Stimulated activated naive CD4-positive, alpha-beta T cell (primary cell): ENCODE data around the gene SYT17.

Source experiments
- DNase-seq, 6 experiments: peaks; one replicate each; lab custom pipeline; 2025; lab: John Stamatoyannopoulos, UW

Gene SYT17

GRCh38 chr16:19254611-19255010, 86.6 kb downstream of the SYT17 start:
- no peak for DNase-seq

DNA sequence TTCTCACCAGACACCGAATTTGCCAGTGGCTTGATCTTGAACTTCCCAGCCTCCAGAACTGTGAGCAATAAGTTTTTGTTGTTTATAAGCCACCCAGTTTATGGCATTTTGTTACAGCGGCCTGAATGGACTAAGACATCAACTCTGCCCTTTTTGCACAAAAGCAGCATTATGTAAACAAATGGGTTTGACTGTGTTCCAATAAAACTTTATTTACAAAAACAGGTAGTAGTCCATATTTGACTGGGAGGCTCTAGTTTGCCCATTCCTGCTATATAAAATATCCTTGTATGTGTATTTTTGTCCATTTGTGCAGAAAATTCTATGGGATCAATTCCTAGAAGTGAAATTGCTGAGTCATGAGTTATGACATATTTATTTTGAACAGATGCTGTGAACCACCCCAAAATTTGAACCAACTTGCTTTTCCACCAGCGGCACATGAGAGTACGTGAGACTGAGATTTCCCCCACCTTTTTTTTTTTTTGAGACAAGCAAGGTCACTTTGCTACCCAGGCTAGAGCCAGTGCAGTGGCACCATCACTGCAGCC, 96.2 kb downstream of the SYT17 start:
- DNase-seq = no peak

DNA sequence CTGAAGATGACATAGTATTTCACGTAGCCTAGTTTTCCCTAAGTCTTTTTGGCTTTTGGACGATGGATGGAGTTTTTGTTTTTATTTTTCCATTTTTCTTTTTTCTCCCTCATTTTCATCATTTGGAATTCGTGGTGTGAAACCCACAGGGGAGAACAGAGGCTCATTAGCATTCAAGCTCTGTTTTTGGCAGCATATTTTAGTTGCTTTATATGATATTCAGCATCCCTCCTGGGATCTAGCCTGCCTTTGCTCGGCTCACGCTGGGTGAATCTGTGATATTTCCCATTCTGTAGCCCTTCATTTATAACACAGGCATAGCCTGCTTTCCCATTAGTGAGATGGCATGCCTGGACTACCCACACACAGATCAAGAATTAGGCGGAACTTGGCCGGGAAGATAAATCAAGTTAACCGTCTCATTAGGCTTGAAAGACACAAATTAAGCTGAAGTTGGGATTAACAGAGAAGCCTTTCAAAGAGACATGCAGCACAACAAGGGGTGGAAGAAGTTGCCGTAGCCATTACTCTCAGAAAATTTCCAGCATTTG, 97.4 kb downstream of the SYT17 start:
- no peak for DNase-seq

DNA sequence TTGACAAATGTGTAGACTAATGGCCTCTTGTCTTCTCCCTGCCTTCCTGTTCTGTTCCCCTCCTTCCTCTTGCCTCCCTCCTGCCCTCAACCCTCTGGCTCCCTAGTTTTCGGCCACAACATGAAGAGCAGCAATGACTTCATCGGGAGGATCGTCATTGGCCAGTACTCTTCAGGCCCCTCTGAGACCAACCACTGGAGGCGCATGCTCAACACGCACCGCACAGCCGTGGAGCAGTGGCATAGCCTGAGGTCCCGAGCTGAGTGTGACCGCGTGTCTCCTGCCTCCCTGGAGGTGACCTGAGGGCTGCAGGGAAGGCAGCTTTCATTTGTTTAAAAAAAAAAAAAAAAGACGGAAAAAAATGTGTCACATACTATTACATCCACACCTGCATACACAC, 98.7 kb downstream of the SYT17 start:
- no peak for DNase-seq

GRCh38 chr16:19269098-19269497, 101.1 kb downstream of the SYT17 start:
- no peak for DNase-seq

- no peak for DNase-seq
Measured at GRCh38 chr16:19274165-19274797, 106.2 kb downstream of the SYT17 start.

DNA sequence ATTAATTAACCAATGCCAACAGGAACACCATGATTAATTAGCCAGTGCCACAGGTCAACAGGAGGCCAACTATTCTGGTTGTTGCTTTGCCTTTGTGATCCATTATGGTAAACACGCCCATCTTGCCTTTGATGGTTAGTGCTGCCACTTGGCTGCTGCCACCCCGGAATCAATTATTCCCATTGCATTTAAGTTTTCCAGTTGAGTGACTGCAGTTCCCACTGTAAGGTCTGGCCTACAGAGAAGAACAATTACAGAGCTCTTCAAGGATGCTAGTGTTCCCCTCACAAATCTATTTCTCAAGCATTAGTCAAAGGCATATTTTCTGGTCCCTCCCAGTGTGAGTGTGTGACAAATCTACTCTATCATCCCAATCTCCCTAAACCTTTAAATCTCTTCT, 110.4 kb downstream of the SYT17 start:
- no peak for DNase-seq

GRCh38 chr16:19281246-19281645, 113.2 kb downstream of the SYT17 start:
- no peak for DNase-seq

- DNase-seq = no peak
Measured at GRCh38 chr16:19282101-19282500, 114.1 kb downstream of the SYT17 start.

DNA sequence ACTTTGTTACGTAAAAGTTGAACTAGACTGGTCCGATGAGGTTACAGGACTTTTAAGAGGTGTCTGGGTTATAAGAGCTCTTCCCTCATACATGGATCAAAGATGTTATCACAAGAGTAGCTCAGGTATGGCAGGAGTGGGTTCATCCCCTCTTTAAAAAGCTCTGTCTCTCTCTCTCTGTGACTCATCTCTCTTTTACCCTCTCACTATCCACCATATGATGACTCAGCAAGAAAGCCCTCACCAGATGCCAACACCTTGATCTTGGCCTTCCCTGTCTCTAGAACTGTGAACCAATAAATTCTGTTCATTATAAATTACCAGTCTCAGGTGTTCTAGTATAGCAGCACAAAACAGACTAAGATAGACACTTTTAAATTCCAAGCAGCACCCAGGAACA, 115.6 kb downstream of the SYT17 start:
- DNase-seq = no peak

DNA sequence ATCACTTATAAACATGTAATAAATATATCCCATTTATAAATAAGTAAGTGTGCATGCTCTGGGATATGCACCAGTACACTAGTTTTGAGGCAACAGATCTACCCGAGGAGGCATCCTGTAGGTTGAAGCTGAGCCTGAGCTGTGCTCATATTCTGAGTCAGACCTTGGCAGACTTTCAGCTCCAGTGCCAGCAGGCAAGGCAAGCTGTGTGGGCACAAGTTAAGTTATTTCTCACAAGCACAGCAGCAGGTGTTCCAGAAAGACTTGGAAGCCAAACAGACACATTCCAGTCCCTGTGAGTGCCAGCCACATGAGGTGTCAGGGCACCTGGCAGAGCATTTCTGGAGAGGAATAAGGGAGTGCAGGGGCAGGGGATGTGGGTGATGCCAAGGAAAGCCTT, 116.2 kb downstream of the SYT17 start:
- no peak for DNase-seq

GRCh38 chr16:19285431-19285830, 117.4 kb downstream of the SYT17 start, which contains the start of gene CLEC19A:
TSS of gene CLEC19A (plus strand) at chr16:19285731. CDS start at chr16:19285852, 121 bp downstream.
- DNase-seq = no peak

GRCh38 chr16:19286827-19287226, 118.8 kb downstream of the SYT17 start:
- DNase-seq = no peak

DNA sequence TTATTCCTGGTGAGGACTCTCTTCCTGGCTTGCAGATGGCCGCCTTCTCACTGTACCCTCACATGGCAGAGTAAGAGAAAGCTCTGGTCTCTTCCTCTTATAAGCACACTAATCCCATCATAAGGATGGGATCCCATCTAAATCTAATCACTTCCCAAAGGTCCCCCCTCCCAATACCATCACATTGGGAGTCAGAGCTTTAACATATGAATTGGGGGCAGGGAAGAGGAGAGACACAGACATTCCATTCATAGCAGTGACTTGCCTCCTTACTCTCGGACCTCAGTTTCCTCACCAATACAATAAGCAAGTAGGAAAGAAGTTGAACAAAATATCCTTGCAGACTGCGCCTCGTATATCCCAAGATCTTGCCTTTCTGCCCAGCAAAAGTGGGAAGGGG, 119.2 kb downstream of the SYT17 start:
- DNase-seq = no peak

GRCh38 chr16:19288872-19289799, 121.1 kb downstream of the SYT17 start:
- DNase-seq = no peak

DNA sequence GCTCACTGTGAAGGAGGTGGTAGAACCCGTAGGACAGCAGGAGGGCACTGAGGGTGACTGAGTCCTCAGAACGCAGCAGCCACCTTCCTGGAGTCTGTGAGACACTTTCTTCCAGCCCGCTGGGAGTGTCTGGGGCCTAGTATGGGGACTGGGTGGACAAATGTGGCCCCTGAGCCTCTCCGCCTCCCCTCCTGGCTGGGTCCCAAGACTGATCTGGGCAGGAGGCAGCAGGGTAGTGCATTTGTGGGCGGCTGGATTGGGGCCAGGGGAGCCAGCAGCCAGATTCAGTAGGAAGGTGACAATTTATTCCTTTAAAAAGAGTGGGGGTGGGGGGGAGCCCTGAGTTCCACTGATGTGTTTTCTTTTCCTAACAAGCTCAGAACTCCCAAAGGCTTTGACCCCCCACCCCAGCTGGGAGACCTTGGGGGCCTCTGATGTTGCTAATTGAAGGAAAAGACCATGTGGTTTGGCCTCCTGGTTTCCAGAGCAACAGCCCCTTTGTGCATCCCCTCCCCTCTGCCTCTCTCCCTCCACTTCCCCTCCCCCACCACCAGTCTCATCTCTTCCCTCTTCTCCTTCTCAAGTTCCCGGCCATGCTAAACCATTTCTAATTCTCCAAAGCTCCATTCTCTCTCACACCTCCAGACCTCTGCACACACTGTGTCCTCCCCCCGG, 121.9 kb downstream of the SYT17 start:
- DNase-seq = no peak

DNA sequence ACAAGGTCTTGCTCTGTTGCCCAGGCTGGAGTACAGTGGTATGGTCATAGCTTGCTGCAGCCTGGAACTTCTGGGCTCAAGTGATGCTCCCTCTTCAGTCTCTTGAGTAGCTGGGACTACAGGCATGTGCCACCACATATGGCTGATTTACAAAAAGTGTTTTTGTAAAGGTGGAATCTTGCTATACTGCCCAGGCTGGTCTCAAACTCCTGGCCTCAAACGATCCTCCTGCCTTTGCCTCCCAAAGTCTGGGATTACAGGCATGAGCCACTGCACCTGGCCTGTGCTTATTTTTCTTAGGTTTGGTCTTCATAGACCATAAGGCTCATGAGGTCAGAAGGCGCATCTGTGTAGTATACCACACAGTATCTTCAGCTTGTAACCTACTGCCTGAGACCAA, 122.8 kb downstream of the SYT17 start:
- DNase-seq = no peak

GRCh38 chr16:19291475-19291874, 123.4 kb downstream of the SYT17 start:
- DNase-seq = no peak

DNA sequence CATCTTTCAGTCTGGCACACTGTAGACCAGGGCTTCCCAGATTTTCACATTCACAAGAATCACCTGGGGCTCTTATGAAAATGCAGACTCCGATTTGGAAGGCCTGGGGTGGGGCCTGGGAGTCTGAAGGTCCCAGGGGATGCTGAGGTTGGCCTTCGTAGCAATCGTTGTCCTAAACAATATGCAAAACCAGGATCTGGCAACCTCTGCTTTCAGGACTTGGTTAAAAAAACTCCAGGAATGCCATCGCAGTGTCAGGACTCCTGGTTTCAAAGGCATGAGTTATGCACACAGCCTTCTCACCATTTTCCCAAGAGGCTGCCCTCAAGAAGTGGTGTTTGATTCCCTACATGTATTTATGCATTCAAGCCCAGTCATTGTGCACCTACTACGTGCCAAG, 124.1 kb downstream of the SYT17 start:
- DNase-seq = no peak

DNA sequence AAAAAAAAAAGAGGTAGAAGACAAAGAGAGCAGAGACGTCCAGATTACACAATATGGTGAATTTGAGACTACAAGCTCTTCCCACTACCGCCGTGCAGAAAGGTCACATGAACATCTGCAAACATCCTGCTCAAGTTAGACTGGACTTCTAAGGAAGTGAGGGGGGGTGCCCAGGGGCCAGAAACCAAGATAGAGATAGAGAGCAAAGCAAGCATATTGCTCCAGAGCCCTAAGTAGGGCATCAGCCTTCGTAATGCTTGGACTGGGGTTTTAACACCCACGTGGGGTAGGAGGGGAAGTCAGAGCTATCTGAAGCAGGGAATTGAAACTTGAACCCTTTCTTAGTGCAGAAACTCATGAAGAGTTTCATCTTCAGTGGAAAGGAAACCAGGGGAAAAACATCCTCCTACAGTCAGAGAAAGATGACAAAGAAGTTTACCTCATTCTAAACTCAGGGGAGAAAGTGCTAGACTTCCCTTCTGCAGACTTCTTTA, 126.2 kb downstream of the SYT17 start:
- DNase-seq = no peak

DNA sequence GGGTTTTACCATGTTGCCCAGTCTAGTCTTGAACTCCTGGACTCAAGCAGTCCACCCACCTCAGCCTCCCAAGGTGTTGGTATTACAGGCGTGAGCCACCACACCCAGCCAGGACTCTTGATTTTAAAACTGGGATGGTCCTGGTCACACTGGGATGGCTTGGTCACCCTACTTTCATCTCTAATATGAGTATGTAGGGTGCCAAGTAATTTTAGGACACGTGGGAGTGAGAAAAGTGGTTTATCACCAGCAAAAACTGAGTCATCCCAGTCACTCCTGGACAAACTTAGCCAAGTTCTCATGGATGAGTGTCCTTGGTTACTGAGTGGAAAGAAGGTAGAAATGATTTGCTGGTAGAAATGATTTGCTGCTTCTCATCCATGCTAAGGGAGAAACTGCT, 127.4 kb downstream of the SYT17 start:
- DNase-seq = no peak

DNA sequence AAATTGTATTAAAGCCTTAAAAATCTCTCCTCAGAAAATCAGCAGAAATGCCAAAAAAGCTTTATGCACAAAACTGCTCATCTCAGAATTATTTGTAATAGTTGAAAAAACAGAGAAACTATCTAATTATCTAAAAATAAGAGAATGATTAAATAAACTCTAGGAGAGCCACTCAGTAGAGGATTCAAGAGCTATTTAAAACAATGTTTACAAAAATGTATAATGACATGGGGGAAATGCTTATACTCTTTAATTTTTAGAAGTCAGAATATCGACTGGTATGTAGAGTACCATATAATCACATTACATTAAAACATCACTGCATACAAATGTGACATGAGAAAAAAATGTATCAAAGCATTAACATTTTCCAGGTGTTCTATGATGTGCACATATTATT, 129.4 kb downstream of the SYT17 start:
- no peak for DNase-seq
